GM23248 (cell line): Measurements from ENCODE around the gene GEMIN7. TPM values are rescaled to one million over a fixed set of nuclear protein-coding genes. Genes with fewer than 3 reads are reported as not detected.

Experiments used
- DNase-seq: peaks from one replicate; pipeline ENCODE4 v3.0.0-alpha.2; 2015
- H2AFZ ChIP-seq: fragments of 200-600 bp; sonication (generic); 2 replicates; pipeline ENCODE4 v1.6.1; 2016; ENCODE audit warnings: antibody characterized with exemption
- H3F3A ChIP-seq: fragments of 200-600 bp; sonication (generic); 2 replicates; pipeline ENCODE4 v1.6.1; 2016; ENCODE audit warnings: mild to moderate bottlenecking, antibody characterized with exemption, mixed run types; ENCODE audit not compliant: insufficient read depth
- H3K27ac ChIP-seq: fragments of 200-600 bp; sonication (generic); 2 replicates; pipeline ENCODE4 v1.5.1; 2016; ENCODE audit warnings: mild to moderate bottlenecking
- H3K27me3 ChIP-seq: fragments of 200-600 bp; sonication (generic); replicated peaks from 2 replicates; pipeline ENCODE4 v1.6.1; 2016; ENCODE audit warnings: mild to moderate bottlenecking; ENCODE audit not compliant: insufficient read depth
- H3K36me3 ChIP-seq: fragments of 200-600 bp; sonication (generic); 2 replicates; pipeline ENCODE4 v1.6.1; 2016; ENCODE audit warnings: low read depth, mild to moderate bottlenecking
- H3K4me1 ChIP-seq: fragments of 200-600 bp; sonication (generic); 2 replicates; pipeline ENCODE4 v1.6.1; 2016; ENCODE audit warnings: mild to moderate bottlenecking; ENCODE audit not compliant: insufficient read depth
- H3K4me2 ChIP-seq: fragments of 200-600 bp; sonication (generic); one replicate; pipeline ENCODE4 v1.6.1; 2016; ENCODE audit warnings: mild to moderate bottlenecking; ENCODE audit not compliant: unreplicated experiment
- H3K4me3 ChIP-seq: fragments of 200-600 bp; sonication (generic); 2 replicates; pipeline ENCODE4 v1.5.1; 2016; ENCODE audit warnings: mild to moderate bottlenecking
- H3K79me2 ChIP-seq: fragments of 200-600 bp; sonication (generic); 2 replicates; pipeline ENCODE4 v1.6.1; 2016; ENCODE audit warnings: mild to moderate bottlenecking; ENCODE audit not compliant: insufficient read depth
- H3K9ac ChIP-seq: fragments of 200-600 bp; sonication (generic); 2 replicates; pipeline ENCODE4 v1.6.1; 2016; ENCODE audit warnings: mild to moderate bottlenecking
- H3K9me2 ChIP-seq: fragments of 200-600 bp; sonication (generic); 2 replicates; pipeline ENCODE4 v1.6.1; 2016; ENCODE audit warnings: mixed run types, mild to moderate bottlenecking, moderate library complexity; ENCODE audit not compliant: insufficient read depth
- H3K9me3 ChIP-seq: fragments of 200-600 bp; sonication (generic); one replicate; pipeline ENCODE4 v1.6.1; 2017; ENCODE audit warnings: low read depth
- H4K20me1 ChIP-seq: fragments of 200-600 bp; sonication (generic); 2 replicates; pipeline ENCODE4 v1.6.0; 2016; ENCODE audit not compliant: insufficient read depth
- EZH2 ChIP-seq: fragments of 200-600 bp; sonication (generic); IDR thresholded peaks from 2 replicates; pipeline ENCODE4 v1.6.1; 2018; ENCODE audit warnings: antibody characterized with exemption, mild to moderate bottlenecking; ENCODE audit not compliant: insufficient read depth, poor library complexity, severe bottlenecking
- EZH2phosphoT487 ChIP-seq: fragments of 200-600 bp; sonication (generic); IDR thresholded peaks from 2 replicates; pipeline ENCODE4 v1.6.1; 2018; ENCODE audit warnings: antibody characterized with exemption, moderate library complexity, mild to moderate bottlenecking, low read depth; ENCODE audit not compliant: insufficient read depth
- WGBS, 2 experiments: methylation state at CpG; one replicate each; pipeline ENCODE4 v1.1.6; 2015 to 2017; ENCODE audit warnings: low lambda C conversion rate in 2 of 2, low coverage in 1 of 2; ENCODE audit errors: missing lambda C conversion rate in 2 of 2; 5-methylcytosine and 5-hydroxymethylcytosine counted together
- in situ Hi-C: fragments of 300-500 bp; cut with MboI; formaldehyde crosslinking; loops from 2 replicates; pipeline ENCODE4 v1.15.0; 2020
- polyA plus RNA-seq: library from polyadenylated mRNA; unstranded; fragments of >200 nt; fragmentation: Nextera tagmentation; extraction: Ambion mirVana; gene quantifications from 2 replicates; pipeline ENCODE4 v1.2.1, GENCODE V29; 2016
- total RNA-seq: library from RNA; depleted of rRNA; stranded (reverse); fragments of >200 nt; shearing (Covaris generic); gene quantifications from 2 replicates; pipeline ENCODE4 v1.2.3, GENCODE V29; 2014

Gene GEMIN7
- total and polyA plus RNA-seq, 2 experiments from 2014 or later = 25.3 to 48.4 TPM

DNA sequence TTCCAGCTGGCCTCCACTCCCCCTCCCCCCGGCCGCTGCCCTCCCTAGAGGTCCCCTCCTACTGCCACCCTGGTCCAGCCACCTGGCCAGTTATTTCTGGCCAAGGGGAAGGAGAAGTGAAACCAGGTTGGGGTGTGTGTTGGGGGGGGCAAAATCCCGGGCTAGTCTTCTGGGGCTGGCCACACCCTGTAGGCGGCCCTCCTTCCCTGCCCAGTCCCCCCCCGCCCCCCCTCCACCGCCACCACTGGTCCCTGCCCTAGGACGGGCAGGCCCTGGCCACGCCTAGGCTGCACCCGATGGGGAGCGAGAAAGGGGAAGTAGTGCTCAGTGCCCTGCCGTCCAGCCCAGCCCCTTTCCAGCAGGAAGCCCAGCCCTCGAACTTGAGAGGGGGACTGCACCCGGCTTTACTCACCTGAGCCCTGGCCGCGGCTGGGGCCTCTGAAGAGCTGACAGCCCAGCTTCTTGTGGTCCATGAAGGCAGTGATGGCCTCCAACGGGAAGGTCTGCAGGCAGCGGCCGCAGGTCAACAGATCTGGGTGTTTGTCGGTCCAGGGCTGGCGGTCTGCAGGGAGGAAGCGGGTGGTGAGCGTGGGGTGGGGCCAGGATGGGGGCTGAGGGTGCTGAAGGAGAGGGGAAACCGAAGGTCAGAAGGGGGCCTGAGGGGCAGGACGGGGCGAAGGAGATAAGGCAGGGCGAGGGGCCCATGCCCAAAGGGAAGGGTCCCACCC, 3.6 kb upstream of the GEMIN7 start:
- DNase-seq = peak; percentile 26
- in situ Hi-C loops = no loop called here
- Histone ChIP-seq H3K27me3 (no peaks in the 10 kb centered on the region), H3K4me2 (no peak overlapping the region), H3K9me2 (no peaks in the 10 kb centered on the region), H4K20me1 (no peaks in the 10 kb centered on the region), H3F3A (peaks cover 19% of the 10 kb centered on the region; the same call in 1 of the 2 replicates), H3K9me3 (no peaks in the 10 kb centered on the region), H3K36me3 (peaks cover under 1% of the 10 kb centered on the region; the same call in 1 of the 2 replicates), H3K4me3 (peak overlapping the region; percentile 58; the same call in 1 of the 2 replicates), H3K27ac (no peak overlapping the region), H2AFZ (peak overlapping the region; percentile 77), H3K9ac (no peak overlapping the region), H3K4me1 (peaks cover 4% of the 10 kb centered on the region; the same call in 1 of the 2 replicates), H3K79me2 (peaks cover 13% of the 10 kb centered on the region)
- TF ChIP-seq EZH2phosphoT487 = no peak
- TF ChIP-seq EZH2 = no peak
- 20 to 32% methylated on average over 15 to 25 of the region's 26 CpGs for WGBS, 2 experiments

DNA sequence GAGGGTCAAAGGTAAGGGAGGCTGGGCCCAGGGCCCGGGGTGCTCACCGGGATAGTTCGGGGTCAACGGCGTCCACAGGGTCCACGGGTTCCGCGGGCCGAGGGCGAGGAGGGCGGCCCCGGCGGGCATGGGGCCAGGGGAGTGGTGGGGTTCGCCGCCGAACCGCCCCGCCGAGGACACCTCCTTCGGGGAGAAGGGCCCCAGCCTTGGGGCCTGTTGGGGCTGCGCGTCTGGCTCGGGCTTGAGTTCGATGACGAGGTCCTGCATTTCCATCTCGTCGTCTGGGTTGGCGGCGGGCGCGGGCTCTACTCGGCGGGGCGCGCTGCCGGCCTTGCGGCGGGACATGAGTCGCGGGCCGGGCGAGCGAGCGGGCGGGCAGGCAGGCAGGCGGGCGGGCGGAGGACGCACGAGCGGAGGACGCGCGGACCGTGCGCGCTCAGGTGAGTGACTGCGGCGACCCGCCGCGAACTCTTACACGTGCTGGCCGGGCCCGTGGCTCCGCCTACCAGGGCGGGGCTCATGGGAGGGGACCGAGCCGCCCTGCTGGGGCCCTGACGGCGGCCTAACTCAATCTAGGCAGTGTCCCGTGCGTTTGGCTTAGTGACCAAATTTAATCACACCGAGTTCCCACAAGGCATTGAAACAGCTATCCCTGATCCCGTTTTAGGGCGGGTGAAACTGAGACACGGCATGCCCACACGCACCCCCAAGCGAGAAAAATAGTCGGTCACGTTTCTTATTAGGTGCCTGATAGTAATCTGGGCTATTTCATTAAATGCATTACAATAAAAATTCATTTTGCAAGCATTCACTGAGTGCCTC, 2.8 kb upstream of the GEMIN7 start, which contains the start of gene ZNF296:
Gene ZNF296 (minus strand): TSS at position 450 of the 822 bp plus-strand sequence. CDS start 105 bp downstream, at position 345.
- no peak for TF ChIP-seq EZH2
- TF ChIP-seq EZH2phosphoT487 = no peak
- peak within 1 kb of the TSS; percentile 77 for H2AFZ ChIP-seq

DNA sequence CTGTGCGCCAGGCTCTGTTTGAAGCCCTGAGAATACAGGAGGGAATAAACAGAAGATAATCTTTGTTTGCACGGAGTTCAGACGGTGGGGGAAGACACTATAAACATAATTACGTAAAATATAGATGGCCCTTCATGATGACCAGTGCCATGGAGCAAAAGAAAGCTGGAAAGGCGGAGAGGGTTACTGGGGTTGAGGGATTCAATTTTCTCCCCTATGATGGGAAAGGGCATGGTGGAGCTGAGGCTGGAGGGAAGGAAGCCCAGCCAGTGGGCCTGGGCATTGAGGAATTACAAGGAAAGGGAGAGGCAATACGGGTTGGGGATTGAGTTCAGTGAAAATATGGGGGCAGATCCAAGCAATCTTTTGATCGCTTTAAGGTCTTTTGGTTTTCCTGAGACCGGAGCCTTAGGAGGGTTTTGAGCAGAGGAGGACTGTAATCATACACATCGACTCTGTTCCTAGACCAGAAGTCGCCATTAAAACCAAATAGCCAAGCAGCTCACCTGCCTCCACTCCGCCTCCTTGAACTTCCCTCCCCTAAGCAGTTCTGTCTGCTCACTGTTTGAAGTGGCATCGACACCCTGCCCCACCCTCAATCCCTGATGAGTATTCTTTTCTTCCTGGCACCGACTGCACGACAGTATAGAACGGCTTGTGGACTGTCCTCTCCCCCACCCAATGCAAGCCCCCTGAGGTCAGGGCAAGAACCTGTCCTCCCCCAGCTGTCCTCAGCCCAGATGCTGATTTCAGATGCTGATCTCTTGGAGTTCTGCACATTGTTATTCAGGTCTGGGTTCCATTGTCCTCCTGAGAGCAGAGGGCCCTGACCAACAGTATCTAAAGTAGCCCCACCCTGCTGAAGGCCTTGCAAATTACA, 2.0 kb upstream of the GEMIN7 start:
- no peaks in the 10 kb centered on the region for H4K20me1 ChIP-seq
- H3K9me3 ChIP-seq = no peaks in the 10 kb centered on the region
- in situ Hi-C loops = no loop called here
- H3K4me2 ChIP-seq = peak overlapping the region; percentile 57
- no peak for DNase-seq
- 88 to 89% methylated on average over 15 of the region's 15 CpGs for WGBS, 2 experiments
- H3K79me2 ChIP-seq = peaks cover 30% of the 10 kb centered on the region
- H3K4me3 ChIP-seq = peak overlapping the region; percentile 58
- no peaks in the 10 kb centered on the region for H3K36me3 ChIP-seq
- H3K27me3 ChIP-seq = no peaks in the 10 kb centered on the region
- peaks cover 8% of the 10 kb centered on the region for H3K4me1 ChIP-seq
- no peak overlapping the region for H3K27ac ChIP-seq
- H3K9ac ChIP-seq = peak overlapping the region; percentile 49
- peak overlapping the region; percentile 77 for H2AFZ ChIP-seq
- H3K9me2 ChIP-seq = no peaks in the 10 kb centered on the region
- peaks cover 19% of the 10 kb centered on the region; the same call in 1 of the 2 replicates for H3F3A ChIP-seq
- TF ChIP-seq EZH2phosphoT487 = no peak
- TF ChIP-seq EZH2 = no peak

More for the DNA sequence above, 2.8 kb upstream of the GEMIN7 start, which contains the start of gene ZNF296:
- H3K4me1 ChIP-seq = peaks cover 8% of the 10 kb centered on the region
- peaks cover 19% of the 10 kb centered on the region; the same call in 1 of the 2 replicates for H3F3A ChIP-seq
- no peaks in the 10 kb centered on the region for H4K20me1 ChIP-seq
- H3K4me2 ChIP-seq = peak within 1 kb of the TSS; percentile 57
- H3K9me2 ChIP-seq = no peaks in the 10 kb centered on the region
- no peaks in the 10 kb centered on the region for H3K36me3 ChIP-seq
- 5 to 7% methylated on average over 28 to 56 of the region's 81 CpGs for WGBS, 2 experiments
- H3K4me3 ChIP-seq = peak within 1 kb of the TSS; percentile 58
- H3K27ac ChIP-seq = no peak within 1 kb of the TSS
- DNase-seq = peak; percentile 63
- H3K27me3 ChIP-seq = no peaks in the 10 kb centered on the region
- H3K79me2 ChIP-seq = peaks cover 21% of the 10 kb centered on the region
- in situ Hi-C loops = no loop called here
- no peaks in the 10 kb centered on the region for H3K9me3 ChIP-seq
- peak within 1 kb of the TSS; percentile 49 for H3K9ac ChIP-seq
